GM19455 (cell line): ENCODE data around the gene MAB21L2.
"Not testable (repeated sequence)": the region's sequence is repeated elsewhere in the genome, so short reads cannot be mapped to it uniquely, and the experiment has no call there.

ENCODE experiments used
- ATAC-seq: cut with Tn5 transposase; IDR thresholded peaks from one replicate; pipeline ENCODE4 v1.9.1; 2021; ENCODE audit not compliant: unreplicated experiment

MAB21L2 gene

DNA sequence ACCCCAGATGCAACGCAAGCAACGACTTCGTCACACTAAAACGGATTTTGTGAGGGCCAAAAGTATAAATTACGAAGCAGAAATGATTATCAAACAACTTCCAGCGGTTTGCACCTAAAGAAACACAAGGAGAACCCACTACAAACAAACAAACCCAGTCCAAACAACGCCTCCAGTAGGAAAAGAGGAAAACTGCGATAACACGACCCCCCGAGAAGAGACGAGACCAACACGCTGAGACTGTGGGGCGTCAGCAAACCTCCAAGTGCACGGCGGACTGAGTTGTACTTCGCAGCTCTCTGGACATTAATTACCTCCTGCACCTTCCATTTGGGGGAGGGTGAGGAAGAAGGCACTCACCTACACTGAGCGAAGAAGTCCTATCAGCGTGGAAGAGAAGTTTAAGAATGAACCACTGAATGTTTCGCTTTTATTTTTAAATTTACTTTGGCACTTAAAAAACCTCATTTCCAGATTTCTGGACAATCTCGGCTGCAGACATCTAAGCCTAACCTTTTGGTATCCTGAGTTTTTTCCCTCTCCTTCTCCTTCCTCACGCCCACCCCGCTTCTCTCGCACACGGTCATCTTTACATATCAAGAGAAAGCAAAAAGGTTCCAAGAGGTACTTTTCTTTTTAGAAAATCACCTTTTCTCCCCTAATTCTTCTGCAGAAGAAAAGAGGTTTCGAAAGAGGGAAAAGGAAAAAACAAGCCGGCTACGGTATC lies at the start of gene MAB21L2:
MAB21L2 (plus strand) TSS at position 6 of the 727 bp plus-strand sequence. CDS start 879 bp downstream, outside the sequence.
- no peak for ATAC-seq

DNA sequence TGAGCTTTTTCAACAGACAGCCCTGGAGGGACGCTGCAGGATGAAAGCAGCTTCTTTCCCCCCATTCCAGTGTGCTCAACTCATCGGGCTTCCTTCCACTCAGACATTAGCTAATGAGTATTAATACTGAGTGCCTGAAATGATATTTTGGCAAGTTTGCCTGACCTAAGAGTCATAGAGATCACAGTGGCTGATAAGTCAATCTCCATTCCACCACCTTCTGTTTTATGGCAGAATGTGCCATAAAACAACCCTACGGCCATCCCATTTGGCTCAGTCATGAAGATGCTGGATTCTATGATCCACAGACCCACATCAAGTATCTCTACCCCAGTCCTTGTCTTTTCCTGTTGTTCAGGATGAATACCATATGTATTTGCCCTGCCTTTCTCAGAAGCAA lies 48.3 kb upstream of the MAB21L2 start:
- ATAC-seq: no peak

DNA sequence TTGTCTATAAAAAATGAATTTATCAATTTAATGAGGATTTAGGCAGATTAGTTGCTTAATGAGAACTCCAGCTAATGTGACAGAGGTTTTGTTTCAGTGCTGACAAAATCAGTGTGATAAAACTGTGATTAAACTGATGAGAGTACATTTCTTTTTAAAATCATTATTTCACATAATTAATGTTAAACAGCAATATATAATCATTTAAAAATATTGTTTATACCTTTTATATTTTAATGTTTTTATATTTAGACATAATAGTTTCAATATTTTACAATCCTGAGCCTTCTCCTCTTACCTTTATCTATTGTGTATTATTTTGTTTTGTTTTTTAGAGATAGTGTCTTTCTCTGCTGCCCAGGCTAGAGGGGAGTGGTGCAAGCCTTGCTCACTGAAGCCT lies 47.1 kb upstream of the MAB21L2 start:
- ATAC-seq: no peak

DNA sequence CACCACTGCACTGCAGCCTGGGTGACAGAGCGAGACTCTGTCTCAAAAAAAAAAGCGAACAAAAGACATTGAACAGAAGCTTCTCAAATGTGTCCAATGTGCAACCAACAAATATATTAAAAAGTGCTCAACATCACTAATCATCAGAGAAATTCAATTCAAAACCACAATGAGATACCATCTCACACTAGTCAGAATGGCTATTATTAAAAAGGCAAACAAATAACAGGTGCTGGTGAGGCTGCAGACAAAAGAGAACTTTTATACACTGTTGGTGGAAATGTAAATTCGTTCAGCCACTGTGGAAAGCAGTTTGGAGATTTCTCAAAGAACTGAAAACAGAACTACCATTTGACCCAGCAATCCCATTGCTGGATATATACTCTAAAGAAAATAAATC lies 44.0 kb upstream of the MAB21L2 start:
- ATAC-seq: not testable (repeated sequence)

DNA sequence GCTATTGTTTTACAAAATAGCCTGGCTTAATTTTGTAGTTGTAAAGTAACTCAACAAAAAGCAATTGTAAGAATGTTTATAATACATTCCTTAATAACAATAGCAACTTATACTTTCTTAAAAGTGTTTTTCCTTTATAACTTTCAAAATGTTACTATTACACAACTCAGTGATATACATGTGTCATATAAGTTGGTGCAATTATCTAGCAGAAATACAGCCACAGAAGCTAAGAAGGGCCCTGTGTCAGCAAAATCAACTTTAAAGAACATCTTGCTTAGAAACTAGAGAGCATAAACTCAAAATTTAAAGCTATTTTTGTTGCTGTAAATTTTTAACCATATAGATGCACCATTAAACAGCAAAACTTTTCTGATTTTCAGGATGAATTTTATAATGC lies 41.4 kb upstream of the MAB21L2 start:
- ATAC-seq: no peak

DNA sequence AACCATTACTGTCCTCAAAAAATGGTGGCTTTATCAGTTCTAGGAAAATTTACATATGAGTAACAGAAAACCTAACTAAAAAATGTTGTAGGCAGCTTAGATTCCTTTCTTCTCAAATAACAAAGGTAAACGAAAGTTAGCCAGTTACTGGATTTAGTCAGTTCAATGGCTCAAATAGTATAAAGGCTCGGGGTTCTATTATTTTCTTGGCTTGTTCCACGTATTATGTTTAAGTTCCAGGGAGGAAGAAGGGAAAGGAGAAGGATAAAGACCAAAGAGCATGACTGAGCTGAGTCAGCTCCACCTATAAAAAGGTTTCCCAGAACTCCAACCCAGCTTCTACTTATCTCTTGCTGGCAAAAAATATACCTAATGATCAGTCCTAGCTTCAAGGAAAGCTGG lies 41.0 kb upstream of the MAB21L2 start:
- no peak for ATAC-seq

DNA sequence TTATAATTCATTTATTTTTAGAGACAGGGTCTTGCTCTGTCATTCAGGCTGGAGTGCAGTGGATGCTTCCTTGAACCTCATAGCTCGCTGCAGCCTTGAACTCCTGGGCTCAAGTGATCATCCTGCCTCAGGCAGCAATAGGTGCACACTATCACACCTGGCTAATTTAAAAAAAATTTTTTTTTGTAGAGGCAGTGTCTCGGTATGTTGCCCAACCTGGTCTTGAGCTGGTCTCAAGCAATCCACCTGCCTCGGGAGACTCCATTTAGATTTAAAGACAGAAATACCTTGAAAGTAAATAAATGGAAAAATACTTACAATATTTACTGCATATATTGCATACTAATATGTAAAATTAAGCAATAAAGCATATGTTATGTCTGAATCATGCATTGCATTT lies 40.3 kb upstream of the MAB21L2 start:
- ATAC-seq: no peak

DNA sequence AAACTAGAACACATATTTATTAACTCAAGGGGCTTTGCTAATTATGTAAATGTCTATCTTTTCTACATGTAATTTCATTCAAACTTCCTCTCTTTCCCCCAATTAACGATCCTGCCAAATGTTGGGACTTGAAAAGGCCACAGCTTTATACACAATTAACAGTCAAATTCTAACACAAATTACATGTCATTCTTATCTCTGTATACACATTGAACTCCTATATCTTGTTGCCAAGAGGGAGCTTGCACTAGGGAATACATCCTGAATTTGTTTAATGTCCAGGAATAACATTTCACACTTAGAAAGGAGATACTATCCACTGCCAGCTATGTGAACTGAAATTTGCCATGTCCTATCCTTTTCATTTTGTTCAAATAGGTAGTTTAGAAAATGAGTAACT lies 38.9 kb upstream of the MAB21L2 start:
- ATAC-seq: no peak

DNA sequence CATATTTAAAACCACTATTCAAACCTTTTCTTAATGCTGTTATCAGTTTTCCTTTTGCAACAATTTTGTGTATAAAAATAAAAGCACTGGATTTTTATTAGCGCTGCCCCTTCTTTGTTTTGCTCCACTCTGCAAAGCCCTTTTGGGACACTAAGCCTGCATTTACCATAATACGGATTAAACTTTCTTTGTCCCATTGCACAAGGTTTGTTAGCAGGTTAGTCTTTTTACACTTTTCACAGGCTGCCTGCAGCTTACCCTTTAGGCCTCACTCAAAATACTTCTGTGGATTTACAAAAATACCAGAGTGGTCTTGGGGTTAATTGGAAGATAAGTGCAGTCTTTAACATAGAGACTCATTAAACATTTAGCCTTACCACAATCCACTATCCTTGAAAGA lies 35.7 kb upstream of the MAB21L2 start:
- no peak for ATAC-seq

DNA sequence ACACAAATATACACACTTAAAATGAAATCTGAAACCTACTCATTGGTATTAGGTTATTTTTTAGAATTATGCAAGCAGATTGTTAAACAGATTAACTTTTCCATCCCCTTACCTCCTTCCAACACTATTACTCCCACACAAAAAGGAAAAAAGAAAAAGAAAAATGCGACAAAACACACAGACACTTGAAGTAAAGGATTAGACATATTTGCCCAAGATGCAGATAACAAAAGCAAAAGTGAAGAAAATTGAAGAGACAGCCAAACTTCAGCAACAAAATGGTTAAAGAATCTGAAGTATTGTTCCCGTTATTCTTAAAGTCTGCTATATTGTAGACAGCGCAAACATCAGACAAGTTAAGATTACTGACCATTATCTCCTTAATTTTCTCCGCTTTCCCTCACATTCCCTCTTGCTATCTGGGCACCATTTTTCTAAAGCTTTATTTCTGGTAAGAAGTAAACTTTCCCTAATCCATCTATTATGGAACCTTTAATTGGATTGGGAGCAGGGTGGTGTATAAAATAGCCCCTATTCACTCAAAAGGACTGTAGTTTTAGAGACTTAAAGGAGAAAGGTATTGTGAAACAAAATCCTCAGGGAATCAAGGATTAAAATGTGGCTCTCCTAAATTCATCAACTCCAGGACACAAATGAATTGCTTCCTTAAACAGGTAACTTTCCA lies 34.7 kb upstream of the MAB21L2 start:
- no peak for ATAC-seq

DNA sequence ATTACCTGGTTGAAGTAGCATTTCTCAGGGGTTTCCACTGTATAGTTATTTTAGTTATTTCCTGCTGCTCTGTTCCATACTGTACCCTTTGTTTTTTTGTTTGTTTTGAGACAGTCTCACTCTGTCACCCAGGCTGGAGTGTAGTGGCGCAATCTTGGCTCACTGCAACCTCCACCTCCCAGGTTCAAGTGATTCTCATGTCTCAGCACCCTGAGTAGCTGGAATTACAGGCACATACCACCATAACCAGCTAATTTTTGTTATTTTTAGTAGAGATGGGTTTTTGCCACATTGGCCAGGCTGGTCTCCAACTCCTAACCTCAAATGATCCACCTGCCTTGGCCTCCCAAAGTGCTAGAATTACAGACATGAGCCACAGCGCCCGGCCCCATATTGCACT lies 24.1 kb upstream of the MAB21L2 start:
- ATAC-seq: not testable (repeated sequence)

DNA sequence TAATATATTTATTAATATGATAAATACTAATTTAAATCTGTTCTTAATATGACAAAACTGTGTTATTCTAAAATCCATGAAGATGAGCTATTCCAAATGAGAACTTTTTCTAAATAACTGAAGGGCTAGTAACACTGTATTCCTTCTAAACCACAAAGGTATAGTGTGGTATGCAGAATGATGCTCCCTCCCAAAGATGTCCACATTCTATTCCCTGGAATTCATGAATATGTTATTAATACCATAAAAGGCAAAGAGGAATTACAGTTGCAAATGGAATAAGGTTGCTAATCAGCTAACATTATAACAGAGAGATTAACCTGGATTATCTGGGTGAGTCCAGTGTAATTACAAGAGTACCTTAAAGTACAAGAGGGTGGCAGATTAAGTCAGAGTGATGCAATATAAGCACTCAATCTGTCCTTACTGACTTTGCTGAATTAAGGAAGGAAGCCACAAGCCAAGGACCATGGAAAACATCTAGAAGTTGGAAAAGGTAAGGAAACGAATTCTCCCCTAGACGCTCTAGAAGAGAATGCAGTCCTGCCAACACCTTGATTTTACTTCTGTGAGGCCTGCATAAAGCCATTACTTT lies 20.7 kb upstream of the MAB21L2 start:
- no peak for ATAC-seq

DNA sequence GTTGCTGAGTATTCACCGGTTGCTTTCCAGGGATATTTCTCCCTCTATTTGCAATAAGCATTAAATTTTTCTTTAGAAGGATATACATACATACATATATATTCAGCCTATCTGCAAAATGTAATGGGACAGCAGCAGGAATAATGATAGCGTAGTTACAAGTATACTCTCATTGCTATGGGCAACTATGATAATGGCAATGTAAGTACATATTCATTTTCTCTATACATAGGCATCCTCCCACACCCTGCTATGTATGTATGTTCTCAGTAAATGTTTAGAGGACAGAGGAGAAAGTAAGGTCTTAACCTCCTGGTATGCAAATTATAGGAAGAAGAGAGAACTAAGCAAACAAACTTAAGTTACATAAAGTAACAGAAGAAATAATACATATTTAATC lies 19.7 kb upstream of the MAB21L2 start:
- no peak for ATAC-seq

DNA sequence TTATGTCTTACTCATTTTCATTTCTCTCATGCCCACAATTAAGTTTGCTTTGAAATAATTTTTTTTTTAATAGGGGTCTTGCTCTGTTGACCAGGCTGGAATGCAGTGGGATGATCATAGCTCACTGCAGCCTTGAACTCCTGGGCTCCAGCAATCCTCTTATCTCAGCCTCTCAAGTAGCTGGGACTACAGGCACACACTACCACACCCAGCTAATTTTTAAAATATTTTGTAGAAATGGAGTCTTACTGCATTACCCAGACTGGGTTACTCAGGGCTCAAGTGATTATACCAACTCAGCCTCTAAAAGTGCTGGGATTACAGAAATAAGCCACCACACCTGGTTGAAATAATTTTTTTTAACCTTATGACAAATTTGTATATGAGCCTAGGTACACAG lies 19.2 kb upstream of the MAB21L2 start:
- no peak for ATAC-seq

DNA sequence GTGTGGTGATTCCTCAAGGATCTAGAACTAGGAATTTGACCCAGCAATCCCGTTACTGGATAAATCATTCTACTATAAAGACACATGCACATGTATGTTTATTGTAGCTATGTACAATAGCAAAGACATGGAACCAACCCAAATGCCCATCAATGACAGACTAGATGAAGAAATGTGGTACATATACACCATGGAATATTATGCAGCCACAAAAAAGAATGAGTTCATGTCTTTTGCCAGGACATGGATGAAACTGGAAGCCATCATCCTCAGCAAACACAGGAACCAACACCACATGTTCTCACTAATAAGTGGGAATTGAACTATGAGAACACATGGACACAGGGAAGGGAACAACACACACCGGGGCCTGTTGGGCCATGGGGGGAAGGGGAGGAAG lies 17.0 kb upstream of the MAB21L2 start:
- not testable (repeated sequence) for ATAC-seq

DNA sequence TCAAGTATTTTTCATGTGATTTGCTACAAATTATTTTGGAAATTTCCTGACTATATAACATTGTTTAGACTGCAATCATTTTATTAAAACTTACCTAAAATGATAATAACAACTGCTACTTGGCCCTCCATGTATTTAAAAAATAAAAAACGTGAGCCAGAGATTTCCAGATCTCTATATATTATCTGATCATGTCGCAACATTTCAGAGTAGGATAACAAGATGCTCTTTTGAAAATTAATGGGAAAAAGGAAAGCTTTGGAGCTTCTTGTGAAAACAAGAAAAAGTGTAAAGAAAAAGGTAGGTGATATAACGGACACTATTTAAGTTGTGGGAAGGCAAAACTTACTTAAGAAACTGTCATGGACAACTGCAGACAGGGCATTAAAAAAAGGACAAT lies 14.9 kb upstream of the MAB21L2 start:
- ATAC-seq: no peak

DNA sequence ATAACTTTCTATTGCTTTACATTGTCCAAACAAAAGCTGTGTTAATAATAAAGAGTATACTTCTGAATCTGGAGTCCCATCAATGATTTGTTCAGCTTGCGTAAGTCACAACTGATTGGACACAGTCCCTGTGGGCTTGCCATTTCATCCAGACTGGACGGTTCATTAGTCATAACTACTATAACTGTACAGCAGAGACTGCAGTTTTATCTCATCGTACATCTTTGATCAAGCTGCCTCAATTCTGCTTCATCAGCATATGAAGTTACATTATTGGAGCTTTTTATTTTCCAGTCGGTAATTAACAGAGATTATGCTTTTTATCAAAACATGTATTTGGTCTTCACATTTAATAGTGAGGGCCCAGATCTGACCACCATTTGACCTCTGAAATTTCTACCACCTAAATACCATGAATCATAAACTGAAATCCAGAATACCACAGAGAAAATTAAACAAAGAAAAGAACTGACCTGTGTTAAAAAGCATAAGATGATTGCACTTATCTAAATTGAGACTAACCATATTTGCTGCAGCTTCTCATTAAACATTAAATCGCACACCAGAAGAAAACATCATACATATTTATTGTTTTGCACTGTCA lies 12.5 kb upstream of the MAB21L2 start:
- no peak for ATAC-seq

DNA sequence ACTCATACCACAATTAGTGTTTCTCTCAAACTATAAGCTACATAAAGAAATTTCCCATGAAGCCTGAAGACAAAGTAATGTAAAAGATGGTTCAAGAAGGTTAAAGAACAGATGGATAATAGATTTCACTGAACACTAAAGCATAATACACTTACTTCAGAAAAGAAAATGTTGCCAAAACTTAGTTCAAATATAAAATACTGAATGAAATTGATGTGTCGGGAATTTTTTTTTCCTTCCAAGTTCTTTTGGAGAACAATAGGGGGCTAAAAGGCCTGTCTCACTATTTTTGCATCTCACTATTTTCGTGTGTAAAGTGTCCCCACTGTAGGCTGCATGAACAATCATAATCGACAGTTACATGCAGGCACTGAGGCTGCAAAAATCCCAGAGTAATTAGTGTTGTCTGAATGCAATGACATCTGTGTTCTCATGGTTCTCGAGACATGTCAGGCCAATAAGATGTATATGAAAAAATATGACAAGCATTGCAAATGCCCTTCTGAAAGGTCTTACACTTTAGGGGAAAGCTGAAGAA lies 11.9 kb upstream of the MAB21L2 start:
- no peak for ATAC-seq

DNA sequence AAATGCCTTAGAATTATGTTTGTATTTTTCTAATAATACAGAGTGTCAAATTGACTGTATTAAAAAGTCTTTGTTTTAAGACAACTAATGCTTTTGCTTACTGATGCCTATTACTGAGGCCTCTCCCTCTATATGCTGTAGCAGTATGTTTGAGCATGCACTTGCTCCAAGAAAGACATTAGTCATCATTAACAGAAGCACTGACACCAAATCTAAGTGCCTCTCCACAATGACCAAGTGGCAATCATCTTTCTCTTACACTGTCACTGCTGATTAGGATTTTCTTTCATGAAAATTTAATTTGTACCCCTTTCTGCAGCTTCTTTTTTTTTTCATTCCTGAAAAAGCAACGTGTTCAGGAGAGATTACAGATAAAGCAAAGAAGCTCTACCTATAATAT lies 11.1 kb upstream of the MAB21L2 start:
- no peak for ATAC-seq

DNA sequence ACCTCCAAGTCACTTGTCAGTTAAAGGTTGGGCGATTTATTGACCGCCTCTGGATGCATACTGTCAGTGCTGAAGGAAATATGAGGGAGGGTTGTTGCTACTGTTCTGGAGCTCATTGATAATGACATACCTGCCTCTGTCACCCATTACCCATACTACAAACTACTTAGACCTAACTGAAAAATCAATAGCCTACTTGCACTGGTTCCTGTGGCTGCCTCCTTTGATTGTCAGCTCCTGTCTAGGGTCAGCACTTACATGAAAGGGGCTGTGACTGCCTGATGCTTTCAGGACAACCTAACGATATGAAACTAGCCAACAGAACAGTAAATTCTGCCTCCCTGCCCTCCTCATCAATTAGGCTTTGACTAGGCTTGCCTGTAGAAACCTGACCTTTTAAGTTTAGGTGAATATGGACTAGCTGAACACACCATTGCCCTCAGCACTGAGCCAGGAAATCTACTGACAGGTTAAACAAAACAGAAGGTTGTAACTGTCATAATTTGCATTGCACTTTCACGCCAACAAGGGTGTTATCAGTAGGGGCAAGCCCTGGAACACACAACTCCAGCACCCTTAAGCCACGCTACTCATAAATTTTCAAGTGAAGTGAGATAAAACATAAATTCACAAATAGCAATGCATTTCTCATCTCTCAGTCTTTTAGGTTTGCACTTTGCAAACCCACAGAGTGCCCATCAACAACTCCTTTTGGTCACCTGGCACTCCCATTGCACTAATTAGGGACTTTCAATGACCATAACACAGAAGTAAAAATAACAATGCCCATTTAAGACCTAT lies 9.0 kb upstream of the MAB21L2 start:
- no peak for ATAC-seq

DNA sequence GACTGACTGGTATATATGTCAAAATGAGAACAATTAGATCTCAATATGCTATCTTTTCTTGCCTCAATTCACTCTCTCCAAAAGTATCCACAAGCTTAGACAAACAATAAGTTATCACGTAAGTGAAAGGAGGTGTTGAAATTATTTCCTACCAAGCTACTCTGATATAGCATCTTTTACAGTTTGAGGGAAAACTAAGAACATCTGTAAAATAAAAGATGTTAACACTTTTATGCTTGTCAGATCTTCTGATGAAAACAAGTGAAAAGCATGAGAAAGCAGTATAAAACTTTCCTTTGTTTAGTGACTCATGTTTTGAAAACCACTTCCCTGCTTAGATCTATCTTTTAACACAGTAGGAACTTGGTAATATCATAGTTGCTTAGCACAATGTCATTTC lies 8.4 kb upstream of the MAB21L2 start:
- ATAC-seq: no peak
